GM12878 (cell line): ENCODE data around the gene SET. TPM values are rescaled to one million over a fixed set of nuclear protein-coding genes. Genes with fewer than 3 reads are reported as not detected.

Source experiments
- EED ChIP-seq: sonication (generic); IDR thresholded peaks from 2 replicates; pipeline ENCODE4 v1.6.1; 2016; ENCODE audit warnings: antibody characterized with exemption, low read depth
- ELK1 ChIP-seq: IDR thresholded peaks from 2 replicates; pipeline ENCODE4 v1.6.1; 2012; ENCODE audit warnings: low read depth, low read length, improper control_type of control experiment
- EP300 ChIP-seq, 2 experiments: fragments of 150-350 bp in 1 of 2; IDR thresholded peaks; 2 replicates each; pipeline ENCODE4 v1.6.1; 2011 to 2012; ENCODE audit warnings: low read depth in 2 of 2, low read length in 2 of 2, borderline replicate concordance in 1 of 2, improper control_type of control experiment in 1 of 2, inconsistent platforms in 1 of 2; ENCODE audit not compliant: control insufficient read depth in 1 of 2
- GATAD2B ChIP-seq: fragments of 450-650 bp; conservative IDR thresholded peaks from 2 replicates; pipeline ENCODE4 v1.6.1; 2017; ENCODE audit warnings: low read depth, mild to moderate bottlenecking, moderate library complexity
- HDAC2 ChIP-seq: fragments of 200-600 bp; sonication (generic); IDR thresholded peaks from 2 replicates; pipeline ENCODE4 v1.6.1; 2017
- HDGF ChIP-seq: fragments of 450-650 bp; IDR thresholded peaks from 2 replicates; pipeline ENCODE4 v1.6.1; 2016; ENCODE audit warnings: antibody characterized with exemption
- HSF1 ChIP-seq: fragments of 150-350 bp; IDR thresholded peaks from 2 replicates; pipeline ENCODE4 v1.6.1; 2014; ENCODE audit warnings: mild to moderate bottlenecking, low read depth, low read length
- MAX ChIP-seq: IDR thresholded peaks from 2 replicates; pipeline ENCODE4 v1.6.1; 2012; ENCODE audit warnings: low read depth, low read length, improper control_type of control experiment
- MXI1 ChIP-seq: fragments of 150-350 bp; IDR thresholded peaks from 2 replicates; pipeline ENCODE4 v1.6.1; 2011; ENCODE audit warnings: low read depth, mild to moderate bottlenecking, inconsistent platforms, low read length, improper control_type of control experiment
- NFXL1 ChIP-seq: fragments of 450-650 bp; IDR thresholded peaks from 2 replicates; pipeline ENCODE4 v1.6.1; 2017; ENCODE audit warnings: antibody characterized with exemption, mild to moderate bottlenecking, borderline replicate concordance
- NFYA ChIP-seq: IDR thresholded peaks from 2 replicates; pipeline ENCODE4 v1.6.1; 2011; ENCODE audit warnings: low read depth, mild to moderate bottlenecking, low read length, improper control_type of control experiment, borderline replicate concordance
- NR2F1 ChIP-seq: fragments of 450-650 bp; conservative IDR thresholded peaks from 2 replicates; pipeline ENCODE4 v1.6.1; 2017; ENCODE audit warnings: mild to moderate bottlenecking
- NRF1 ChIP-seq: conservative IDR thresholded peaks from 2 replicates; pipeline ENCODE4 v1.6.1; 2011; ENCODE audit warnings: mild to moderate bottlenecking, low read depth, low read length, improper control_type of control experiment
- PAX5 ChIP-seq: IDR thresholded peaks from 2 replicates; pipeline ENCODE4 v1.6.1; 2011; ENCODE audit warnings: low read depth, low read length, borderline replicate concordance
- PKNOX1 ChIP-seq: fragments of 450-650 bp; IDR thresholded peaks from 2 replicates; pipeline ENCODE4 v1.6.1; 2016; ENCODE audit warnings: mild to moderate bottlenecking
- POLR2AphosphoS2 ChIP-seq: IDR thresholded peaks from 2 replicates; pipeline ENCODE4 v1.6.1; 2011; ENCODE audit warnings: low read depth, mild to moderate bottlenecking, low read length, improper control_type of control experiment, moderate library complexity
- REST ChIP-seq: IDR thresholded peaks from 2 replicates; pipeline ENCODE4 v1.6.1; 2012; ENCODE audit warnings: mild to moderate bottlenecking, low read depth, low read length
- SMAD1 ChIP-seq: fragments of 450-650 bp; IDR thresholded peaks from 2 replicates; pipeline ENCODE4 v1.6.1; 2018; ENCODE audit warnings: mild to moderate bottlenecking, low read depth; ENCODE audit not compliant: partially characterized antibody
- SMARCA5 ChIP-seq: fragments of 450-650 bp; IDR thresholded peaks from 2 replicates; pipeline ENCODE4 v1.6.1; 2017; ENCODE audit warnings: mild to moderate bottlenecking
- SRF ChIP-seq, 2 experiments: IDR thresholded peaks; 2 replicates each; pipeline ENCODE4 v1.6.1; 2011; ENCODE audit warnings: low read depth in 2 of 2, low read length in 2 of 2, mild to moderate bottlenecking in 1 of 2, moderate library complexity in 1 of 2
- TBL1XR1 ChIP-seq: IDR thresholded peaks from 2 replicates; pipeline ENCODE4 v1.6.1; 2012; ENCODE audit warnings: low read depth, low read length, improper control_type of control experiment
- WRNIP1 ChIP-seq: IDR thresholded peaks from 2 replicates; pipeline ENCODE4 v1.6.1; 2011; ENCODE audit warnings: low read depth, low read length, improper control_type of control experiment, borderline replicate concordance
- ZNF217 ChIP-seq: fragments of 450-650 bp; IDR thresholded peaks from 2 replicates; pipeline ENCODE4 v1.6.1; 2017; ENCODE audit warnings: antibody characterized with exemption, mild to moderate bottlenecking
- ZSCAN29 ChIP-seq: fragments of 450-650 bp; IDR thresholded peaks from 2 replicates; pipeline ENCODE4 v1.6.1; 2017; ENCODE audit warnings: mild to moderate bottlenecking, moderate library complexity
- polyA plus RNA-seq, 11 experiments: library from polyadenylated mRNA; depleted of rRNA in 4 of 11; unstranded in 6 of 11; stranded (reverse) in 5 of 11; fragments of >200 nt; fragmentation: Nextera tagmentation in 4 of 11; fragmentation: Illumina TruSeq in 1 of 11; extraction: Ambion mirVana in 4 of 11; extraction: Trizol in 1 of 11; gene quantifications; 1 replicate in 1 of 11; 2 replicates in 10 of 11; pipeline versions ENCODE4 v1.2.1 to v1.2.3, GENCODE V29; 2011 to 2016; ENCODE audit warnings: inconsistent platforms in 2 of 11, missing spikeins in 2 of 11, low read depth in 1 of 11
- total RNA-seq, 4 experiments: library from RNA; depleted of rRNA in 3 of 4; stranded (reverse); fragments of >200 nt in 3 of 4; fragmentation: Illumina TruSeq in 1 of 4; extraction: Trizol in 1 of 4; gene quantifications; 2 replicates each; pipeline versions ENCODE4 v1.2.1 to v1.2.3, GENCODE V29; 2013 to 2021

SET gene
- total and polyA plus RNA-seq, 10 of the 15 experiments (the other 5 are each of a cell fraction or from before 2014, with no cell fraction given) = 284 to 706 (median 445) TPM

GRCh38 chr9:128688501-128689292 lies at the start of gene SET (continued):
- no peak for TF ChIP-seq PKNOX1
- TF ChIP-seq SRF (IDR thresholded peaks at IDR 0.05; ENCODE audit: low read depth in 2 of 2, low read length in 2 of 2) = peak in 1 of 2 experiments; percentile 5; a peak in 1 of 4 replicates
- TF ChIP-seq TBL1XR1 = no peak
- TF ChIP-seq EED = no peak
- TF ChIP-seq NFXL1 = no peak
- no peak for TF ChIP-seq ZSCAN29
- peak; percentile 82 for TF ChIP-seq GATAD2B
- no peak for TF ChIP-seq EP300 (IDR thresholded peaks at IDR 0.05; ENCODE audit: borderline replicate concordance in 1 of 2, control insufficient read depth in 1 of 2, low read depth in 2 of 2, low read length in 2 of 2)
- TF ChIP-seq HSF1 = no peak
- no peak for TF ChIP-seq ELK1
- peak; percentile 63 for TF ChIP-seq NRF1
- peak; percentile 70; the same call in 1 of the 2 replicates for TF ChIP-seq POLR2AphosphoS2
- no peak for TF ChIP-seq SMAD1
- no peak for TF ChIP-seq SMARCA5
- no peak for TF ChIP-seq WRNIP1
- TF ChIP-seq NFYA = no peak
- TF ChIP-seq NR2F1 = peak; percentile 53
- TF ChIP-seq PAX5 = no peak; the same call in 1 of the 2 replicates
- TF ChIP-seq REST = no peak
- peak; percentile 59; the same call in 1 of the 2 replicates for TF ChIP-seq MAX
- peak; percentile 54; the same call in 1 of the 2 replicates for TF ChIP-seq ZNF217
- peak; percentile 51 for TF ChIP-seq MXI1
- TF ChIP-seq HDAC2 = no peak
- no peak for TF ChIP-seq HDGF
